Effector CD4-positive, alpha-beta T cell (primary cell): ENCODE measurements around the gene PRKAG2.

Experiments used
- DNase-seq: peaks from one replicate; pipeline ENCODE4 v3.0.0-alpha.2; 2020

The PRKAG2 gene

DNA sequence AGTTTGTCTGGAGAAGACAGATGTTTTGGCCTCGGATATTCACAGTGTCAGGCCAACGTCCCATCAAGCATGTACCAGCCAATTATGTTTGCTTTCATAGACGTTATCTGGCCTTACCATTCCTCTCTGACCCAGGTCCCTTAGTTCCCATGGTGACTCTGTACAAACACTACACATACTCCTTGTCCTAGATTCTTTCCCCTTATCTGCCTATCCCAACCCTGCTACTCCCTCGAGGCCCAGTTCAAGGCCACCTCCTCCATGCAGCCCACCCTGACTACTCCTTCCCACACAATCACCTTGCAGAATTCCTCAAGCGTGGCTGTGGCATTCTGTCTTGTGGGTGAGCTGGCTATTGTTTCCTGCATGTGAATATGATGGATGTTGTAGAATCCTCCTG, 155.2 kb downstream of the PRKAG2 start:
- DNase-seq, result no peak

DNA sequence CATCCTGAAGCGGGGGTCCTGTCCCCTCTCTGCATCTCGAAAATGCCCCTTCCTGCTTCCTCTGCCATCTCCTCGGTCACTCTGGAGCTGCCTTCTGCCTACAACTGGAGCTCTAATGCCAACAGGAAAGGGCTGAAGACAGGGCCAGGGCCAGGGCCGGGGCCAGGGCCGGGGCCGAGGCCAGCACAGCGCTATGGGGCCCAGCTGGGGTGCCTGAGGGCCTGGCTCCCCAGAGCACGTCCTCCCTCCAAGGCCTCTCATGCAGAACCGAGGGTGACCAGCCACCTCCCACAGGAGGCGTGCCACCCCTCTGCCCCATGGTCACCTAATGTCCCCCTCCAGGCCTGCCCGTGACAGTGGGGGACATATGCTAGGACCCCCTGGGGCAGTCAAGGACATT, 155.7 kb downstream of the PRKAG2 start:
- no peak for DNase-seq

DNA sequence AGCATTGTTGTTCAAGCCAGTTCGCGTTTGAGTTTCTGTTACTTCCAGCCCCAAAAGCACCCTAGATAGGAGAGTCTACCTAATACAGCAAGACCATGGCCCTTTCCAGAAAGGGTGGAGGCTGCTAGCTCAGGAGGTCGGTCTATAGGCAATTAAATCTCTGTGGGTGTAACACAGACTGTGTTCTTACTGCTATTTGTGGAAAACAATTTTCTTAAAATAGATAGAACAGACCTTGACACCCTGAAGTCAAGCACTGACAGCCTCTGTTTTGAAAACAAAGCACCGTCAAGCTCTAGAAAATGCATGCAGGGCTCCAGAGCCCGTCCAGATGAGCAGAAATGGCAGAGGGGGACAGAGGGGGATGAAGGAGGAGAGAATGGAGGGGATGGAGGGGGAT, 156.6 kb downstream of the PRKAG2 start:
- no peak for DNase-seq

DNA sequence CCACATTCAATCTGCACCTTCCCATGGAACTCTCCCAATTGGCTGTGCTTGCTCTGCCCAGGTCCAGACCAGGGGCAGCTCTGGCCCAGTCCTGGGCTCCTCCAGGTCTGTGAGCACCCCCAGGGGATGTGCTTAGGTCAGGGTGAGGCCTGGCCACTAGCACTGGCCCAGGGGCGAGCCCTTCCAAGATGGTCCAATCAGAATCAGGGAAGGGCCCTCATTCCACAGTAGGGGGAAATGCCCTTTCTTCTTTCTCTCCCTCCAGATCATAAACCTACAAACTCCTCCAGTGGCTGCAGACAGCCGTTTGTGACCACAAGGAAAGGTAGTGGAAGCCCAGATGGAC, 157.0 kb downstream of the PRKAG2 start:
- DNase-seq, result no peak

DNA sequence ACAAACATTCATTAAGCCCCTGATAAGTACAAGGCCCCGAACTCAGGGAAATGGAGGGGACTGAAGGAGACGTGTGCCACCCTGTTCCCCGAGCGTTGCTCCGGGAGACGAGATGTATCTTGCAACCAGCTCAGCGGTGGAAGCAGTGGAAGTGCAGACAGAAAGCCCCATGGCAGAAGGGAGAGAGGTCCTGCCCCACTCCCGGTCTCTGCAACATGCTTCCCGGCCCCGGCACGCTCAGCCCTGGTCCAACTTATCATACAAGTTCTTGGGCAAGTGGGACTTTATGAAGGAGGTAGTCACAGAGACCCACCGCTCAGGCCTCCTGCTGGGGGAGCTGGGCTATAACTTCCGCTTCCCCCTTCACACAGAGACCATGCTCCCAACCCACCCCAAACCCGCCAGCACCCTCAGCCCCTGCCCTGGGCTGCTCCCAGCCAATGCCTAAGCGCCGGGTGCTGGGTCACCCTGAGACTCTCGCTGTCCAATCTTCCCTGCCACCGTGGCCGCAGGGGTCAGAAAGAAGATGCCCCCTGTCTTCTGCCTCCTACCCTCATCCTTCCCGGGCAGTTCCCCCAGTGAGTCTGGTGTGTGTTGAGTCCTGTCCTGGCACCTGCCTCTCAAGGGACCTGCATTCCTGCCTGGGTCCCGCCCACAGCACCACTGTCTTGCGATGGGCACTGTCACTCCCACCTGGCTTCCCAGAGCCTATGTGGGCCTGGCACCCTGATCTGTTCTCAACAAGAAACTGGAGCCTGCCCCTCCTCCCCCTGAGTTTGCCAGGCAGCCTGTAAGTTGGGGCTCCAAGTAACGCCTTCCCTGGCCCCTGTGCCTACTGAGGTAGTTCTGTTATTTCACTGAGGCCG, 157.7 kb downstream of the PRKAG2 start:
- no peak for DNase-seq

DNA sequence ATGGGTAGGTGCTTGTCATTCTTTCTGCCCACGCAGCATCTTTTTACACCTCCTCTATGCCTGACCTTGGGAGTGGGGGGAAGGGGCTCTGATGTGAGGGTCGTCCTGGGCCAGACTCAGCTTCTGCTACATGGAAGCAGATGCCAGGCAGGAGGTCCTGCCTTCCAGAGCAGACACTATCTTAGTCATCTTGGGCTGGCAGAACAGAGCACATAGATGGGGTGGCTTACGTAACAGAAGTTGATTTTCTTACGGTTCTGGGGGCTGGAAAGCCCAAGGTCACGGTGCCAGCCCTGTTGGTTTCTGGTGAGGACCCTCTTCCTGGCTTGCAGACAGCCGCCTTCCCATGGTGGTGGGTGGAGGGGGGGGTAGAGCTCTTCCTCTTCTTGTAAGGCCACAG, 159.0 kb downstream of the PRKAG2 start:
- no peak for DNase-seq

DNA sequence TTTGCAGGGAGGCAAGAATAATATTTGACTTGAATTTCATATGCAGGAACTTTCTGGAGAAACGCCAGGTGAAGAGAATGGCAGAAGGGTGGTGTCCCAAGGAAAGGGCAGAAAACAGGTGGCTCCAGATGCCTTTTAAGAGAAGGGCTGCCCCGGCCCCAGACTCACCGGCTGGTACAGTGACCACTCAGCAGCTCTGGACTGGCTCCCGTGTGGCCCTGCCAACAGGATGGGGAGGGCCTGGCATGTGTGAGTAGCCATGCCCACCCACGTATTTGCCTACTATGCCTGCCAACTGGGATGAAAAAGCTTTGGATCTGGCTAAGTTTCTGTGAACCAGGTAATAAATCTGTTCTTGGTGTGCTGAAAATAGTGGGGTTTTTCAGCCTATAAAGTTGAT, 159.5 kb downstream of the PRKAG2 start:
- DNase-seq, result no peak

DNA sequence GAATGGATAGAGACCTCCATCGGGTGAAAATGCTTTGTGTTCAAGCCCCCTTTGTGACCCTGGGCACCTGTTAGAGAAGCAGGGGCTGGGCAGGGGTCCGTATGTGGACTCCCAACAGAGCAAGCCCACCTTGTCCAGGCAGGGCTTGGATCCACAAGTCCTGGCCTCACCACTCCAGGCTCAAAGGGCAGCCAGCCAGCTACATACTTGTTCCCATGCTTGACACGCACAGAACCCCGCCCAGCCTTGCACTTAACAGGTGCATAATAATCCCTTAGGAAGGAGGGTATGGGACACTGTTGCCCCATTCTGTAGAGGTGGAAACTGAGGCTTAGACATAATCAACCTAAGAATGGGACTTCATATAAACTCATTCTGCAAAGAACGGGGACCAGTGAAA, 160.6 kb downstream of the PRKAG2 start:
- DNase-seq, result no peak

DNA sequence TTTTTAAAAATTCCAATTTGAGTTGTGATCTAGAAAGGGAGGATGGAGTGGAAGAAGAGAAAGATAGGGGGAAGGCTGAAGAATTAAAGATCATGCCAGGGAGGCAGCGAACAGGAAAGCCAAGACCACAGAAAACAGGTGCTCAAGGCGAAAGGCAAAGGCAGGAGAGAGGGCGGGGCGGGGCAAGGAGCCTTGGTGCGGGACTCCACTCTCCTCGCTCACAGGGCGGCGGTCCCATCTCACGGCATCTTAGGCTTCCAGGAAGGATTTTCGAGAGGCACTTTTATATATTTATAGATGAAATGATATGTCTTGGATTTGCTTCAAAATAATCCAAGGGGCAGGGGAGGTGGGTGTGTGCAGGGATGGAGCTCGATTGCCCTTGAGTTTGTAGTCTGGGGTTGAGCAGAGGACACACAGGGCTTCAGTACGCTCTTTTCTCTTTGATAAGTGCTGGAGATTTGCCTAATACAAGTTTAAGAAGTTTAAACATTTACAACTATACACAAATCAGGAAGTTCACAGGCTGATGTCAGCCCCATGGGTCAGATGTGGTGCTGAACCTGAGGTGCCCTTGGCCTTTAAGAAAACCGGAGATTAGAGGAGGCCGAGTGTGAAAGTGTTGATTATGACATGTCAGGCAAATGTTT, 161.1 kb downstream of the PRKAG2 start:
- DNase-seq, result no peak

DNA sequence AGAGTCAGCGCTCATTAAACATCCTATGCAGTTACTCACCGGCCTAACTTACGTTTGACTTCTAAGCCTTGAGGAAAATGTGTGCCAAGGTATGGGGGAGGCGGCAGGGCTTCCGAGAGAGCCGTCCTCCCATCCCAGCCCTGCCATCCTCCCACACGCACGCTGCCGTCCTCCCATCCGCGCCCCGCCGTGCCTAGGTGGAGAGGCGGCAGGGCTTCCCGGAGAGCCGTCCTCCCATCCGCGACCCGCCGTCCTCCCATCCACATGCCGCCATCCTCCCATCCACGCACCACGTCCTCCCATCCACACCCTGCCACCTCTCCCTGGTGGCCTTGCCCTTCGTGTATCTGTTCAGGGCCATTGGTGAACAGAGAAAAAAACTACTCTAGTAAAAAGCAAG, 162.7 kb downstream of the PRKAG2 start:
- DNase-seq, result no peak

DNA sequence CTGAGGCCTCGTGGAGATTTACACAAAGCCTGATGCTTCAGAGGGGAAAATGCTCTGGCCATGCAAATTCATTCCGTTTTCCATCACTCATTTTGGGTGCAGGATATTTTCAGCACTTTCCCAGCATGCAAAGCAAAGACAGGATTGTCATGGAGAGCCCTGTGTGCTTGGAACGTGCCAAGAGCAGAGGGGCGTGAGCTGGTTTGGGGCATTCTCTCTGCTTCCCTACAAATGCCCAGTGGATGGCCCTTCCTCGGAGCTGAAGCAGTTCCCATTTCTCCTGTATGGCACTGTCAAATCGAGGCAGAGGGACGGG, 164.1 kb downstream of the PRKAG2 start:
- DNase-seq, result no peak

DNA sequence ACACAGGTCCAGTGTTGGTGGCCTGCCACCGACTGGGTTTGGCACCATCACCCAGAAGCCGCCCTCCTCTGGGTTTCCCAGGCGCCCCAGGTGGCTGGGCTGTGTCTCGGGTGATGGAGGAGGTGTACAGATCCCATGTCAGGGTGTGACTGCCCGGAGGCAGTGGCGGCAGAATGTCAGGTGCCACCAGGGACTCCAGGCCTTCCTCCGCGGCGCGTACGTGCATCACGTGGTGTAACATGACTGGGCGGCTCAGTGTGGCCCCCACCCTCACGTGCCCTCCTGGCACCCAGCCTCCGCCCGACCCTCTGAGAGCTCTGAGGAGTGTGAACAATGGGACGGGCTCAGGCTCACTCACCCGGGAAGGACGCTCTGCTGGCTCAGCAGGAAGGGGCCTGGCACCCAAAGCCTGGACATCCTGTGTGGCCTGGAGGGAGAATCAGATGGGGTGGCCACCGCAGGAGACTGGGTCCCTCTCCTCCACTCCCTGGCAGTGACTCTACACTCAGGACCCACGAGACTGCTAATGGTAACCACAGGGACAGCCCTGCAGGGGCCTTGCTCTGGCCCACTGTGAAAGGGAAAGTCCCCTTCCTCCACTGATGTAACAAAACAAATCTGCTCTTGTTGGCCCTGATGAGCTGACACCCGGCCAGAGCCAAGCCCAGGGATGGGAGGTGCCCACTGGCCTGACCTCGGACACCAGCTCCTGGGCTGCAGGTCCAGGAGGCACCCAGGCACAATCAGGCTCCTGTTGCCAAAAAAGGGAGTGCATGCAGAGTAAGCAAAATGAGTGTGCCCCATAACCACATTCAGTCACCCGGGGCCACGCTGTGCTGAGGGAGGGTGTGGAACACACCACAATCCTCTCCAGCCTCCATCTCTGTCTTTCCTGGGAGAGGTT, 164.8 kb downstream of the PRKAG2 start:
- DNase-seq, result no peak

DNA sequence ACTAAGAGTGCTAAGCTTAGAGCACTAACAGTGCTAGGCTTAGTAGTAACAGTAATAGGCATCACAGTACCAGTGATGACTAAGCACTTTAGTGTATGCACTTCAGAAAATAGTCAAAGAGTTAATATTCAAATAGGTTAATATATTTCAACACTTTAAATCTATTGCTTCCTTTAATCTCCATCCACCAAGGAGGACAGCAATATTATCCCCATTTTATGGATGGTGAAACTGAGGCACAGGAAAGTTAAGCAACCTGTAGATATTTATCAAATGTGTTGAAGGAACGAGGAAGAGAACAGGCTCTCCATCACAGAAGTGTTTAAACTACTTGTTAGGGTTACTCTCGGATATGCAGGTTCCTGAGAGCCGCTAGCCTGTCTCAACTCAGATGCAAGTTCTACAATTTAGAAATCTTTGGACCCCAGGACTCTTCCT, 165.5 kb downstream of the PRKAG2 start:
- no peak for DNase-seq

DNA sequence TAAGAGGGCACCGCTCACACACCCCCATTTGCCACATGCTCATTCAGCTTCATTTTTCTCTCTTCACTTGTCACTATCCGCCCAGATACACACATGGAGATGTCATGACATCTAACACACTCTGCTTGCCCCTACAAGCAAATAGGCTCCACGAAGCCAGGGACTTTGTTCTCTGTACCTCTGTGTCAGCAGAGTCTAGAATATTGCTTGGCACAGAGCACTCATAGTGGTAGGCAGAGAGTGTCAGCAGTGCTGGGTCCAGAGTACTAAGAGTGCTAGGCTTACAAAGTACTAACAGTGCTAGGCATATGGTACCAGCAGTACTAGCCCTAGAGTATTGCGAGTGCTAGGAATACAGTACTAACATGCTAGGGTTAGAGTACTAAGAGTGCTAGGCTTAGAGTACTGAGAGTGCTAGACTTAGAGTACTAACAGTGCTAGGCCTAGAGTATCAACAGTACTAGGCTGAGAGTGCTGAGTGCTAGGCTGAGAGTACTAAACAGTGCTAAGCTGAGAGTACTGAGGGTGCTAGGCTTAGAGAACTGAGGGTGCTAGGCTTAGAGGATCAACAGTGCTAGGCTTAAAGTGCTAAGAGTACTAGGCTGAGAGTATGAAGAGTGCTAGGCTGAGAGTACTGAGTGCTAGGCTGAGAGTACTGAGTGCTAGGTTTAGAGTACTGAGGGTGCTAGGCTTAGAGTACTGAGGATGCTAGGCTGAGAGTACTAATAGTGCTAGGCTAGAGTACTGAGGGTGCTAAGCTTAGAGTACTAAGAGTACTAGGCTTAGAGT, 166.1 kb downstream of the PRKAG2 start:
- no peak for DNase-seq

DNA sequence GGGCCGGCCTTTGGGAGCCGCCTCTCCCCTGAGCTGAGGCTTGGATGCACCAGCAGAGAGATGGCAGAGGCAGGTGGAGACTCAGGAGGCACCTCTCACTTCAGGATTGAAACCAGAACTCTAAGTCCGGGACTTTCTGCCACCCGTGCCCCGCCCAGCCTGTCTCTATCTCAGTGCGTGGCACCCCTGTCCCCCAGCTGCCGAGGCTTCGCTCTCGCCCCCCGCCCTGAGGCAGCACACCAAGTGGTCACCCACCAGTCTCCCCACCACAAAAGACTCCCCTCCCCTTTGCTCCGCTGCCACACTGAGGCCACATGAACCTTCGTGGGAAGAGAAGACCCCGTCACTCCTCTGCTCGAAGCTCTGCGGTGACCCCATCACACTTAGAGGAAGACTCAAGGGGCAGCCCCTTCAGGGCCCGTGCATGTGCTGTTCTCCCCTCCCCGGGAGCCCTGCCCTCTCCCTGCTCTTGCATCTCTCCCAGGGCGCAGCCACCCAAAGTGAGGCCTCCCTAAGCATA, 166.7 kb downstream of the PRKAG2 start:
- no peak for DNase-seq

DNA sequence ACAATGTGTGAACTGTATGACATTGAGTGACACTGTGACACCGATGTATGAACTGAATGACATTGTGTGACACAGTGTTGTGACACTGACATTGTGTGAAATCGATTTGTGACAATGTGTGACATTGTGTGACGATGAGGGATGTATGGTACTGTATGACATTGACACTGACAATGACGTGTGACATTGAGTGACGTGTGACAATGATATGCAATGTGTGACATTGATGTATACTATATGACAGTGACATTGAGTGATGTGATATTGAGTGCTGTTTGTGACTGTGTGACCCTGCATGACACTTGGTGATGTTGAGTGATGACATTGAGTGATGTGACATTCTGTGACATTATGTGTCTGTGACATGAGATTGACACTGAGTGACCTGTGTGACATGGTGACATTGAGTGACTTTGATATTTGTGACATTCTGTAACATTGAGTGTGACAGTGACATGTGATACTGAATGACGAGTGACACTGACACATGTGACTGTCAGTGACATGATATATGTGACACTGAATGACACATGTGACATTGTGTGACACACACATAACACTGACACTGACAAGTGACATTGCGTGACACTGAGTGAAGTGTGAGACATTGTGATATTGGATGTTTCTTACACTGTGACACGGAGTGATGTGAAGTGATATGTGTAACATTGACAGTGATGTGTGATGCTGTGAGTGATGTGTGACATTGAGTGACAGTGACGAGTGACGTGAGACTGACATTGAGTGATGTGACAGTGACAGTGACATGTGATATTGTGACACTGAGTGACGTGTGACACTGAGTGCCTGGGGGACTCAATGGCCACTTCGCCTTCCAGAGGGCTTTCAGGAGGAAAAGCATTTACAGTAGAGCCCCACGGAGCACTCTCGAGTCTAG, 167.5 kb downstream of the PRKAG2 start:
- DNase-seq, result no peak

DNA sequence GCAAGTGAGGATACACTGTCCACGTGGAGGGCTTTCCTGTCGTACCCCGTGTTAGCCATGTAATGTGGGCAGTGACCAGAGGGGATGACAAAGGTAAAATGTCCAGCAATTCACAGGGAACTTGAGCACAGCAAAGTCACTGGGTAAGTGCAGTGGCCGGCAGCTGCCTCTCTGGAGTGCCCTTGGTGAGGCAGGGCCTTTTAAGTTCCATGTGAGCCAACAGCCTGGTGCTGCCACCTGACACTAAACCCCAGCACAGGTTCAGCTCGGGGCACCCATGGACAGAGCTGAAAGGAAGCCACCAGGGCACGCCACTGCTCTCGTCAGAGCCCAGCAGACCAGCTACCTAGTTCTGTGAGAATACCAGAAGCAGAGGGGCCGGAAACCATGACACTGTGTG, 168.3 kb downstream of the PRKAG2 start:
- no peak for DNase-seq

DNA sequence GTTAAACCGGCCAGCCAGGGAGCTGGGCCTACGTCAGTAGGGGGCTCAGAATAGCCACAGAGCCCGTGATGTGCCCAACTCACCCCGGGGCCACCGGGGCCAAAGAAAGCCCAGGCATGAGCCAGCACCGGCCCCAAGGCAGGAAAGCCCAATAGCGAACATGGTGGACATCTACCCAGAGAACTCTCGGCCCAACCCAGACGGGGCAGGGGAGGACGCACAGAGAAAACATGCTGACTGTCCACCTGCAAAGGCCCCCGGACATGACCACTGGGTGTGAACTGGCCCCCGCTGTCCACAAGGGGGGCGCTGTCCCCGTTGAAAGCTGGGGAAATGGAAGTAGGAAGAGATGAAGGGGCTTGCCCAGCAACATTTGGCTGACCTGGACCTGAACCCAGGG, 169.2 kb downstream of the PRKAG2 start:
- DNase-seq, result no peak

DNA sequence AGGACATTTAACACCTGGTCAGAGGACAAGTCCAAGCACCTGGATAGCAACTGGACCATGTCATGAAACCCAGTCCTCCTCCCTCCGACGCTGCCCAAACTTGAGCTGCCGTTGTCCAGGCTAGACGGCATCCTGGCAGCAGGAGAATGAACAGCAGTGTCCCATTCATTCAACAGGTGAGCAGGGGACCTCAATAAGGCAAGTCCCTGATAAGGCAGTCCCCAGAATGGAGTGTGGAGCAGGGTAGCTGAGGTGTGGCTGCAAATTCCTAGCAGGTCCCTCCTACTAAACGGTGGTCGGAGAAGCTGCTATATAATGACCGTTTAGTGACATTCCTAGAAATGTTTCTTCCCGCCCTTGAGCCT, 169.8 kb downstream of the PRKAG2 start:
- DNase-seq, result no peak

DNA sequence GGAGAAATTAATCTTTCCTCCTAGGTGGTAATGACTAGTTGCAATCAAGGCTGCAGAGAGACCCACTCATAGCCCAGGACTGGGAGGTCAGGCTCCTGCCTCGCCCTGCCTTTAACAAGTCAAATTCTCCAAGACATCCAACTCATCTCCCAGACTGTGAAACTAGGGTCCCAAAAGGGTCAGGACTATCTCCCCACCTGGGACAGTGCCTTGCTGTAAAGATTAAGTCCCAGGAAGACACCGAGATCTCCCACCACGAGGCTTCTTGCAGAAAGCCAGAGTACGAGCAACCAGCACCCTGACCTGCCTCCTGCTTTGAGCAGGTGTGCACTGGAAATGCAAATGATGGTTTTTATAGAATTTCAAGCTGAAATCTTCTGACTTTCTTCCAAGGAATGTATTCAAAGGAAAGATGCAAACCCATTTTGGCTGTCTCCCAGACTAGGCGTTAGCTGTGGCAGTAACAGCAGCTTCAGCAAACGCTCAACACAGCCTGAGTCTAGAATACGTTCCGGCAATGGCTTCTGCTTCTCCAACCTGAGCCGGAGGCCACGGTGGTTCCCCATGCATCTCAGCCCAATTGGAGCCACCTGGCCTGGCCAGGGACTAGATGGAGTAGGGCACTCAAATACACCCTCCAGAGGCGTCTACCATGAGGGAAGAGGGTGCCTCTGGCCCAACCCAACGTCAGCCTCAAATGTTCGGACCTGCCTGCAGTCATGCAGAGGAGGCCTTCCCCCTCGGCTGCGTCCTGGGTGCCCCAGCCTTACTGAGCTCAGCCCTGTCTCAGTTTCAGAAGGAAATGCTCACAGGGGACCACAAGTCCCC, 170.4 kb downstream of the PRKAG2 start:
- no peak for DNase-seq
